HG02588 (cell line): ENCODE data around the gene SGIP1.

Experiments used
- ATAC-seq: cut with Tn5 transposase; IDR thresholded peaks from one replicate; pipeline ENCODE4 v1.9.1; 2021; ENCODE audit warnings: mild to moderate bottlenecking, moderate library complexity; ENCODE audit not compliant: unreplicated experiment

SGIP1 gene, protein sequence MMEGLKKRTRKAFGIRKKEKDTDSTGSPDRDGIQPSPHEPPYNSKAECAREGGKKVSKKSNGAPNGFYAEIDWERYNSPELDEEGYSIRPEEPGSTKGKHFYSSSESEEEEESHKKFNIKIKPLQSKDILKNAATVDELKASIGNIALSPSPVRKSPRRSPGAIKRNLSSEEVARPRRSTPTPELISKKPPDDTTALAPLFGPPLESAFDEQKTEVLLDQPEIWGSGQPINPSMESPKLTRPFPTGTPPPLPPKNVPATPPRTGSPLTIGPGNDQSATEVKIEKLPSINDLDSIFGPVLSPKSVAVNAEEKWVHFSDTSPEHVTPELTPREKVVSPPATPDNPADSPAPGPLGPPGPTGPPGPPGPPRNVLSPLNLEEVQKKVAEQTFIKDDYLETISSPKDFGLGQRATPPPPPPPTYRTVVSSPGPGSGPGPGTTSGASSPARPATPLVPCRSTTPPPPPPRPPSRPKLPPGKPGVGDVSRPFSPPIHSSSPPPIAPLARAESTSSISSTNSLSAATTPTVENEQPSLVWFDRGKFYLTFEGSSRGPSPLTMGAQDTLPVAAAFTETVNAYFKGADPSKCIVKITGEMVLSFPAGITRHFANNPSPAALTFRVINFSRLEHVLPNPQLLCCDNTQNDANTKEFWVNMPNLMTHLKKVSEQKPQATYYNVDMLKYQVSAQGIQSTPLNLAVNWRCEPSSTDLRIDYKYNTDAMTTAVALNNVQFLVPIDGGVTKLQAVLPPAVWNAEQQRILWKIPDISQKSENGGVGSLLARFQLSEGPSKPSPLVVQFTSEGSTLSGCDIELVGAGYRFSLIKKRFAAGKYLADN

GRCh38 chr1:66533804-66534740 lies at the start of gene SGIP1:
SGIP1 (plus strand) TSS chr1:66534153; CDS start chr1:66534359, 206 bp downstream.
- ATAC-seq, result no peak

DNA sequence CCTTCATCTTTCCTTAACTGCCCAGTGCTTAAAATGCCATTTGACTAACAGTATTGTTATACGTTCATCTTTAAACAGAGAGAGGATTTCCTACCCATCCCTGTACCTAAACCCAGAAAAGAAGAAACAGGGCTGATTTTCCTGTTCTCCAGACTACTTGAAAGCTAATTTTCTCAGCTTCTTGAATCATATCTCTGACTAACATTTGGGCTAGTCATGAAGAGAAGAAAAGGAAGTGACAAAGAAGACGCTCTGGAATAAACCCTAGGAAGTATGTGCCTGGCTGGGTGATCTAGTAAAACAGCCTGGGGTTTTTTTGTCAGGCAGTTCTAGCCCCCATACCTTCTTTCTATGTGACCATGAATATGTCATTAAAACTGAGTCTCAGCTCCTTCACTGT lies 44.8 kb upstream of the SGIP1 start:
- no peak for ATAC-seq

DNA sequence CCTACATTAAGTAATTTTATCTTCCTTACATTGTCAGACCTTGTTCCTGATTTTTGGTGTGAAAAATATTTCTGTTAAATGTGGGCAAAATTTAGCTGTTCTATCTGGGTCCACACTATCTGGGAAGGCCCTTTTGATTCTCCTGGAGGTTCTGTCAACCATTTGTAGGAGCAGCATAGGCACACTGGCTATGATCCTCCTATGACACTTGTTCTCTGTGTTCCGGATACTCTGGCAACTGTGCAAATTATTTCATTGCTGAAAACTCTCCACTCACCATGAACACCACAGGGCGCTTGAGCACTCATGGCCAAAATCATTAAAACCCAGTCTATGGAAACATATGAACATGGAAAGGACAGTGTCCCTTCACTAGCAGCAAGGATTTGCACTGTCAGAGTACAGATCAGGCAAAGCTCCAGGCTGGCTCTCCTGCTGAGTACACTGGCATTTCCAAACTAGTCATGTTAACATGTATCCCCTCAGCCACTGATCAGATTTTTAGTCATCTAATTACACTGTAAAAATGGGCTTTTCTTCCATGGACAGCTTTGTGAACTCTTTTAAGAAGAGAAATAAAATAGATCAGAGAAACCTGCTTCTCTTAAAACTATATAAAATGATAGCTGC lies 43.9 kb upstream of the SGIP1 start:
- no peak for ATAC-seq

- ATAC-seq, result no peak
Observed at GRCh38 chr1:66490816-66491215, 43.1 kb upstream of the SGIP1 start.

- ATAC-seq, result no peak
Observed at GRCh38 chr1:66492424-66492823, 41.5 kb upstream of the SGIP1 start.

- no peak for ATAC-seq
Observed at GRCh38 chr1:66493731-66494130, 40.2 kb upstream of the SGIP1 start.

DNA sequence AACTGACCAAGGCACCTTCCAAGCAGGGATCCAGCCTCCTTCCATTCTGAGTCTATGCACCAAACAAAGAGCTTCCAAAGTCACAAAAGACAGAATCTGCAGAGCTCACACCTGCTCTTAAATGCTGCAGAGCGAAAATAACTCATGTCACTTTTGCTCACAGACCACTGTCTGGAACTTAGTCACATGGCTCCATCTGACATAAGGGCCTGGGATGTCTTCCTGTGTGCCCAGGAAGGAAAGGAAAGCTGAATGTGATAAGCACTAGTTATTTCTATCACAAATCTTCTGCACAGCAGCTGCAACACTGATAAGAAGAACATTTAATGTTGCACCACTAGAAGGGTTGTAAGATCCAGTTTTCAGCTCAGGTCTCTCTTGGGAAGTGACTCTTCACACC lies 39.5 kb upstream of the SGIP1 start:
- ATAC-seq, result no peak

- no peak for ATAC-seq
Observed at GRCh38 chr1:66495495-66495894, 38.5 kb upstream of the SGIP1 start.

DNA sequence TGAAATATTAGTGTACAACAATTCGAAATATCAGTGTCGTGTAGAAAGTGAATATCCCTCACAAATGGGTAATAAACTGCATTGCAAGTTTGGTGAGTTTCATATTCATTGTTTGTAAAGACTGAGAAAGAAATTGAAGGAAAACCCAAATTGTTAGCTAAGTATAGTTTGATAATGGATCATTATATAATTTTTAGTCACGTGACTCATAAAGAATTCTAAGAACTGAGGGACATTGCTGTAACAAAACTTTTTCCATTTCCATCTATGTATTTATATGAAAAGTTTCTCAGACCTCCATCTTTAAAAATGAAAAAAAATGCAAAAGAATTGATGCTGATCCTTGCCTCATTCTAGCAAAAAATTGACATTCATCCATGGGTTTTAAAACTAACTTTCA lies 36.0 kb upstream of the SGIP1 start:
- ATAC-seq, result no peak

DNA sequence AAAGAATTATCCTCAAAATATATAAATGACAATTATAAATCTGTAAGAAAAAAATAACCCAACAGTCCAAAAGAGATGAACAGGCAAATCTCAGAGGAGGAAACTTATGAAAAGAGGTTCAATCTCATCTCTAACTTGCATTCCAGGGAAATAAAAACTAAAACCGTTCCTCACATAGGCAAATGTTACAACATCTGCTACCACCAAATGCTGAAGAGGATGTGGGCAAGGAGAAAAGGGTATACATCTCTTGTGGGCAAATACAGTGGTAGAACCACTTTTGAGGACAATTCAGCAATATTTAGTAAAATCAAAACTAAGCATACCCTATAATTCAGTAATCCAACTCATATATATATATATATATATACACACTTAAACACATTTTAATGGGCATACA lies 33.7 kb upstream of the SGIP1 start:
- ATAC-seq, result no peak

DNA sequence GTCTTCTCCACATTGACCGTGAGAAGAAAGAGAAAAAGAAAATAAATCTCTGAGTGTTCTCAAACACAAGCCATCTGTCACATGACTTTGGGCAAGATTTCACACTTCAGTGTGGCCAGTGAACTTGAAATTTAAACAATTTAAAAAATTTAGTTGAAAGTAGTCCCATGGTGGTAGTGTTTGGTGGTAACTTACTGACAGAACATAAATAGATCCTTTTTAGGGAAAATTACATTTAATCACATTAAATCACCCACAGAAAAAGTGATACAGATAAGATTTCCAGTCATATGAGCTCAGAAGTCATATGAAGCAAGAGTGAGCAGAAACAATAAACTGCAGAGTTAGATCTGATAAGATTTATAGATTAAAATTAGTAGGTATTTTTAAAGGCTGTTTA lies 31.9 kb upstream of the SGIP1 start:
- no peak for ATAC-seq

GRCh38 chr1:66503841-66504470 lies 30.0 kb upstream of the SGIP1 start:
- peak; percentile 82 for ATAC-seq

- no peak for ATAC-seq
Observed at GRCh38 chr1:66505671-66506392, 28.1 kb upstream of the SGIP1 start.

DNA sequence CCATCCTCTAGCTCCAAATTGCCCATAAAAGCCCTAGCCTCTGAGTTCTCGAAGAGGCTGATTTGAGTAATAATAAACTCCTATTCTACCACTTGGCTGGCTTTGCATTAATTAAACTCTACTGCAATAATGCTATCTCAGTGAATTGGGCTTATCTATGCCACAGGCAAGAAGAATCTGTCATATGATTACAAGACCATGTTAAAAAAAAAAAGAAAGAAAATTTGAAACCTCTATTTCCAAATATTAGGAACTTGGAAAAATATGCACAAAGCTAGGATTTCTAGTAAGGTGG lies 27.6 kb upstream of the SGIP1 start:
- ATAC-seq, result no peak

GRCh38 chr1:66506991-66507390 lies 27.0 kb upstream of the SGIP1 start:
- ATAC-seq, result no peak

DNA sequence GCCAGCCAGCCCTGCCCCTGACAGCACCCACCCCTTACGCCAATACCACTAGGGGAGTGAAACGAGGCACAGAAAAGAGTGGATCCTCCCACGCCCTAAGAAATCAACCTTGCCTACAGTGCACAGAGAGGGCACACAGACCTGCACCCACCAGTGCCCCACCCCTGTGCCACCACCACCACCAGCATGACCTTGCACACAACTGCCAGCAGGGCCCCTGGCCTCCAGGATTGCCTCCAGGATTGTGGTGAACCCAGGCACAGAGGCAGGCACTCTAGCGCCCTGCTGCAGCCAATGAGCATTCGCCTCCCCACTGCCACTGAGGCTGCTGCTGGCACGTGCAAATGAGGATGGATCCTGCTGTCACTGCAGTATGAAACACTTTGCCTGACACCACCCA lies 23.5 kb upstream of the SGIP1 start:
- ATAC-seq, result no peak

GRCh38 chr1:66511118-66511517 lies 22.8 kb upstream of the SGIP1 start:
- no peak for ATAC-seq

DNA sequence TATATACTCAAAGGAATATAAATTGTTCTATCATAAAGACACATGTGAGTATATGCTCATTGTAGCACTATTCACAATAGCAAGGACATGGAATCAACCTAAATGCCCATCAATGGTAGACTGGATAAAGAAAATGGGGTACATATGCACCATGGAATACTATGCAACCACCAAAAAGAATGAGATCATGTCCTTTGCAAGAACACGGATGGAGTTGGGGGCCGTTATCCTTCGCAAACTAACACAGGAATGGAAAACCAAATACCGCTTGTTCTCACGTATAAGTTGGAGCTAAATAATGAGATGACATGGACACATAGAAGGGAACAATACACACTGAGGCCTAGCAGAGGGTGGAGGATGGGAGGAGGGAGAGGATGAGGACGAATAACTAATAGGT lies 16.0 kb upstream of the SGIP1 start:
- no peak for ATAC-seq

- ATAC-seq, result no peak
Observed at GRCh38 chr1:66518654-66519053, 15.3 kb upstream of the SGIP1 start.

- no peak for ATAC-seq
Observed at GRCh38 chr1:66519992-66520391, 14.0 kb upstream of the SGIP1 start.
